DMS79 treated with DMSO at 0.1 percent for 48 hours (cell line): Measurements from ENCODE around the gene GJD2.
A peak's percentile ranks its signal among the peaks of the same experiment; 100 is the strongest.

Experiments
- DNase-seq: peaks from one replicate; lab custom pipeline; 2025; lab: John Stamatoyannopoulos, UW

The GJD2 gene

GRCh38 chr15:34724481-34724880 is 30.3 kb downstream of the GJD2 start:
- DNase-seq: no peak

GRCh38 chr15:34722439-34722836 is 32.4 kb downstream of the GJD2 start:
- no peak for DNase-seq

DNA sequence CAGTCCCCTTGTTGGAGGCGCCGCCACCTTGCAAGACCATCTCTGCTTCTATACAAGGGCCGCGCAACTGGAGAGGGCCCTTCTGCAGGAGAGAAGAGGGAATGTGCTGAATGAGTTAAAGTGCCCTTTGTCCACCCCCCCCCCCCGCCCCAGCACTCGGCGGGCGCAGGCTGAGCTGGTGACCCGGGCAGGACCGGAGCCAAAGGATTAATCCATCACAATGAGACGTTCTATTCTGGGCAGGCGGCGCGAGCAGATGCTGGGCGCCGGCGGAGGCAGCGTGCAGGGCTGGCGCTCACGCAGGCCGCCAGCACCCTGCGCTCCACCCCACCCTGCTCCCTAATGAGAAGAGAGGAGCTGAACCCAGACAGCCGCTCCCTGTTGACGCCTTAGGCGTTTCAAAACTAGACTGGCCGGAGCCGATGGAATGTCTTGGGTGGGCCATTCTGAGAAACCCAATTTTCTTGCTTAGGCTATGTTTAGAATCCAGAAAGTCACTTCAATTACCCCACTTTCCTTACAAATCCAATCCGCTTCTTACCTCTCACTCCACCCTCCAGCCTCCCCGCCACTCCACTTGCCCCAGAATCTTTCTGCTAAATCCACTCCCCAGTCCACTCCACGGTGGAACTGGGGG is 32.9 kb downstream of the GJD2 start:
- peak; percentile 18 for DNase-seq

- DNase-seq: no peak
Observed at GRCh38 chr15:34721157-34721801, 33.5 kb downstream of the GJD2 start.

DNA sequence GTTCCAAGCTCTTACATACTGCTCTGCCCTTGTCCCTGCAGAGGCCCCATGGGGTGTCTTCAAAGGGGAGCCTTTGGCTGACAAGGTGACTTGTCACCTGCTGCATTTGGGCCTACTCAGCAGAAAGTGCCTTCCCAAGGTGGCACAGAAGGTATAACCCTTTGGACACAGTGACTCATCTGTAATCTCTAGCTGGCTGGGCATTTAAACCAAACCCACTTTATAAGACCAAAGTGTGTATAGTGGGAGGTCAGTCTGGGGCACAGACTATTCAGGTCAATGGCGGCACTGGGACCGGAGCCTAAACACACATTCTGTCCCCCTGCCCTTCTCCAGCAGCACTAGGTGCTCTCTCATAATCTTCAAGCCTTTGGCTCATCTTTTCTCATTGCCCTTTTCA is 35.1 kb downstream of the GJD2 start:
- DNase-seq: no peak

DNA sequence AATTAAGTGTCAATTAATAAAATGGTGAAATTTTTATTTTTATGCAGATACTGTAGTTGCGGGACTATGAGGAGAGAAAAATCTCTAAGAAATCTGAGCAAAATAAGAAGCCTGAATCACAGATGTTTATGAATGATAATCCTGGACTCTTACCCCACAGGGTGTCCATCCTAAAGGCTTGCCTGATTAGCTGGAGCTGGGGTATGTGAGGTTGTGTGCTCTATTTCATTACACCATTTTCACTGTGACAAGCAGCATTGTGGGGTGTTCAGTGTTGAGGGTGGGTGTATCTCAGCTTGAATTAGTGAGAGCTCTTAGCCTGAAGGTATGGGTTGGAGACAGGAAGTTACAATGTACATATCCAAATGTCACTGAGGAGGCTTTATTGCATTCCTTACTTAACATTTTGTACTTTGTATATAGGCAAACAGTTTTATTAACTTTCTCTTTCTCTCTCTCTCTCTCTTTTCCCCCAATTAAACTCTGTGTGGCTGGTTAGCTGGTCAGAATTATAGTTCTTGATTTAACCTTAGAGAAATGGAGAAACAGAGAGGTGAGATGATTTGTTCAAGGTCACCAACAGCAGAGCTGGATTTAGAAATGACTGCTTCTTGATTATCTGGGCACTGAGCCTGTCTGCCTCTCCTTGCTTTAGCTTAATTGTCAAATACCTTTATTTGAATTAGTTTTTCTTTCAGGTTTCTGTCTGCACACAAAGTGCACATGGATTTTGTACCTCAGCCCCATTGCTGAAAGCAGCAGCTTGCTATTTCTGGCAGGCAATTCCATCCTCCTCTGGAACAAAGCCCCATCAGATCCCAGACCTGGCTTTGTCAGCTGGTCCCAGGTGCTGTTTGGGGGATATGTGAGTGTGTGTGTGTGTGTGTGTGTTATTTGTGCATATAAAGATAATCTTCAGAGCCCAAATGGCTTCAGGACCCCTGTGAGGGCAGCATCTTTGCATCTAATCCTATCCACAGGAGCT is 35.8 kb downstream of the GJD2 start:
- no peak for DNase-seq

DNA sequence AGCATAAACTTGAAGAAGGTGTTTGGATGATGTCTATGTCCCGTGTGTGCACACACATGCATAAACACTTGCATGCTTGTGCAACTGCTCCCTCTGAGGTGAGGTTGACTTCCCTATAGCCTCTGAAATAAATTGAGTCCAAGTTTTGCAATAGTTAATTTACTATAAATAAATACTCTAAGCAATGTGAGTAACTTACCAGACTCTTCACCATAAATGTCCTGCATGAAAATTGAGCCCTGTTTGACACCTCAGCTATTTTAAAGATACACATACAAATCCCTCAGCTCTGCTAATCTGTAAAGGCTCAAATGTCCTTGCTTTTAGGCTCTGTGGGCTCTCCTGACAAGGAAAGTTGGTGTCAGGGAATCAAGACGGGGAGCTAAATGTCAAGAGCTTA is 37.1 kb downstream of the GJD2 start:
- DNase-seq: no peak

DNA sequence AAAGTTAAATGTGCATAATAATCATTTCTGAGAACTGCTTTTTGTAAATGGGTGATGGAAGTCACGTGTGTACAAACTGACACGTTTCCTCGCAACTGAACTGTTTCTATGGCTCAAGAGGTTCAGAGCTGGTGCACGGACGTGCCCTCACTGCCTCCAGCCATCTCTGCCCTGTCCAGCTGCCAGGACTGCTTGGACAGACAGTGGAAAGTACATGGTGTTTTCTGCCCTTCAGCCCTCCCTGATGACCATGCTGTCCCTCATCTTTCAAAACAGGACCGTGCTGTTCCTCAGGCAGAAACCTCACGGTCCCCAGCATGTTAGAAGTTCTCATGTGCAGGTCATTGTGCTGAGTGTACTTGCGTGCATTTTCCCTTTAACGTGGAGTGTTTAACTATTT is 38.7 kb downstream of the GJD2 start:
- no peak for DNase-seq

- no peak for DNase-seq
Observed at GRCh38 chr15:34714476-34715121, 40.2 kb downstream of the GJD2 start.

DNA sequence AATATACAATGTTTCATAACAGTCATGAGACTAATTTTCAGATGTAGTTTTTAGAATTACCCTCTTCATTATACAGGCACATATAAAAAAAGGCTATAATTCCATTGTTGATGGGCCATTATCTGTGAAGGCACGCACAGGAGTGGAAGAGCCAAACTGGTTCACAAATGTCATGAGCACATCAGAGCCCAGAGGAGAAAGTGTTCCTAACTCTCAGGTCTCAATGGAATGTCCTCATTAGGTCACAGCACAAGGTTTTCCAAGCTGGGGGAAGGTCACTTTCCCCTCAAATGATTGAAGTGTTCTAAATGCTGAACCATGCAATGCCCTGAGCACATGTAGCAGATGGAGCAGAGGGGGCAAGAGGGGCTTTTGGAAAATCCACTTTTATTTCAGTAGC is 41.2 kb downstream of the GJD2 start:
- no peak for DNase-seq

DNA sequence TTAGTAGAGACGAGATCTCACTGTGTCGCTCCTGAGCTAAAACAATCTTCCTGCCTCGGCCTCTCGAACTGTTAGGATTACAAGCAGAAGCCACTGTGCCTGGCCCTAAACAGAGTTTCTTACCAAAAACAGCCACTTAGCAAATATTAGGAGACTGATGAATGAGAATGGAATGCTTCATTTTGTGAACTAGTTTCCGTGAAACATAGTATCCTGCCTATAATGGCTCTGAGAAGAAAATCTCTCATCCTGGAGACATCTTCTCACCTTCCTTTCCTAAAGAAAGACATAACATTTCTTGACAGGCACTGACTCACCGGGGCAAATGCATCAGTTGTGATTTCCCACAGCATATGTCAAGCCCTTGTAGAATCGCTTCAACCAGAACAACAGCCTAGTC is 44.9 kb downstream of the GJD2 start:
- no peak for DNase-seq

- no peak for DNase-seq
Observed at GRCh38 chr15:34708422-34708821, 46.4 kb downstream of the GJD2 start.

DNA sequence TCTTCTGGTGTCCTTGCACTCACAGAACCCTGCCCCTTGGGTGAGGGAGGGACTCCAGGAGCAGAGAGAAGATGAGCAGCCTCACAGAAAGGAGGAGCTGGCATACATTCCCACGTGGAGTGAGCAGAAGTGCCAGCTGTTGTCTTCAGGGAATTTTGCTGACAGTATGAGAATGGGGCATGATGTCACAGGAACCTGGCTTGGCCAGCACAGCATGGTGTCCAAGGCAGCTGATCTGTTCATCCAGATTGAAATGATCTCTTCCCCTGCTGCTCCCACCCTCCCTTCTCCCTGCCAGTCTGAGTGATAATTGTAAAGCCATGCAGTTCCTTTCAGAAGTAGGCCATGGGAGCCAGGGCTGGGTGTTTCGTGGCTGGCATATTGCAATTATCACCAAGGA is 53.3 kb downstream of the GJD2 start:
- no peak for DNase-seq
